ENCODE results near the gene MSH3. TPM values are rescaled to one million over a fixed set of nuclear protein-coding genes. Genes with fewer than 3 reads are reported as not detected.

Gene MSH3
- total and polyA plus RNA-seq, 2 of the 8 experiments (the other 6 are each of a cell fraction or from before 2014, with no cell fraction given): 3.6 to 22.6 TPM

DNA sequence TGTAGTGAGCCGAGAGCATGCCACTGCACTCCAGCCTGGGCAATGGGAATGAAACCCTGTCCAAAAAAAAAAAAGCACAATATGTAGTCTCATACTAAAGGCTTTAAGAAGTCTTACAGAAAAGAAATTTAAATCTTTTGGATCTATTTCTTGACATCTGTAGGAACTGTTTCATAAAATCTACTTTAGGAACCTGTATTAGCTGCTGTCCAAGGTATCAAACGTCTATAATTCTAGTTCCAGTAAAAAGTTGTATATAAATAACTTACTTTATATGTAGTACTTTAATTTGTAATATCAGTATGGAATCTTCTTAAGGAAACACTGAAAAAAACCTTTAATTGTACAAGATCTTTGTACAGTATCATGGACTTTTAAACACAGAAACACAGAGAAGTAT, 199.0 kb downstream of the MSH3 start:
- peaks cover 0 to 30% (median 0%) of the 10 kb centered on the region in 4 experiments; a peak in 2 of 8 replicates for H3K36me3 ChIP-seq (ENCODE audit: control insufficient read depth in 2 of 4, insufficient read depth in 4 of 4, low read length in 3 of 4)
- no peak overlapping the region for H3K4me2 ChIP-seq (ENCODE audit: insufficient read depth in 1 of 2, low read depth in 2 of 2, low read length in 2 of 2)
- H3K4me1 ChIP-seq (replicated peaks in 1 of 4; ENCODE audit: control insufficient read depth in 3 of 4, insufficient read depth in 4 of 4, low read length in 3 of 4): 0 out of 7 replicates have a peak, but pooled peaks cover 0 to 2% (median 0%) of the 10 kb centered on the region in 4 experiments
- no peak overlapping the region for H2BK20ac ChIP-seq (ENCODE audit: low read length)
- no peak overlapping the region for H3K14ac ChIP-seq (ENCODE audit: insufficient read length)
- H3K27ac ChIP-seq (ENCODE audit: low read depth, low read length): no peak overlapping the region
- no peak overlapping the region for H2BK15ac ChIP-seq (ENCODE audit: low read length)
- no peak overlapping the region for H3K18ac ChIP-seq (ENCODE audit: extremely low read depth, low read length)
- no peak overlapping the region for H3K4ac ChIP-seq (replicated peaks; ENCODE audit: insufficient read length, low read depth, low read length)
- no peak overlapping the region for H2BK120ac ChIP-seq (replicated peaks; ENCODE audit: low read depth, low read length)
- H2AK5ac ChIP-seq (ENCODE audit: low read depth, low read length): no peak overlapping the region
- H3K27me3 ChIP-seq (replicated peaks in 1 of 4; ENCODE audit: control insufficient read depth in 3 of 4, extremely low read depth in 1 of 4, insufficient read depth in 3 of 4, low read length in 3 of 4): no peaks in the 10 kb centered on the region
- DNase-seq (ENCODE audit: low read depth in 1 of 2, low spot score in 2 of 2) (no peak), FAIRE-seq (no peak)
- H4K91ac ChIP-seq (replicated peaks; ENCODE audit: insufficient read length, low read length): no peak overlapping the region
- H4K20me1 ChIP-seq (replicated peaks in 1 of 2; ENCODE audit: control insufficient read depth in 1 of 2, insufficient read depth in 2 of 2, low read length in 2 of 2): no peaks in the 10 kb centered on the region
- H3K23me2 ChIP-seq (ENCODE audit: low read depth, low read length): no peaks in the 10 kb centered on the region
- no peak overlapping the region for H3K56ac ChIP-seq (replicated peaks; ENCODE audit: insufficient read length, low read depth, low read length)
- no peak overlapping the region for H3K4me3 ChIP-seq (ENCODE audit: extremely low read depth in 1 of 4, insufficient read depth in 2 of 4, low read depth in 3 of 4, low read length in 4 of 4)
- H4K5ac ChIP-seq (ENCODE audit: insufficient read length, low read depth, low read length): no peak overlapping the region
- no peaks in the 10 kb centered on the region for H3K79me1 ChIP-seq (ENCODE audit: low read depth, low read length)
- POLR2A ChIA-PET (ENCODE audit: partially characterized antibody): no interaction called here
- H3K79me2 ChIP-seq (ENCODE audit: control insufficient read depth in 1 of 2, insufficient read depth in 2 of 2, low read length in 2 of 2): no peaks in the 10 kb centered on the region
- no peak overlapping the region for H4K8ac ChIP-seq (ENCODE audit: extremely low read depth, insufficient read depth, low read length)
- CTCF ChIA-PET (ENCODE audit: partially characterized antibody): no interaction called here
- H3K23ac ChIP-seq (ENCODE audit: insufficient read length): no peak overlapping the region
- H3K9ac ChIP-seq (replicated peaks in 1 of 4; ENCODE audit: extremely low read depth in 1 of 4, low read depth in 3 of 4, low read length in 3 of 4): no peak overlapping the region
- H3K9me3 ChIP-seq (ENCODE audit: insufficient read depth in 2 of 2, low read depth in 1 of 2, low read length in 1 of 2): peaks cover 18 to 23% of the 10 kb centered on the region in 2 experiments
- no peak overlapping the region for H2BK5ac ChIP-seq (ENCODE audit: low read depth, low read length)
- H2BK12ac ChIP-seq (ENCODE audit: low read depth, low read length): no peak overlapping the region
- 84% methylated on average over 2 of the region's 2 CpGs; no CpG with 5 or more reads in 1 of the 2 experiments for whole genome bisulfite sequencing, 2 experiments (ENCODE audit: extremely low coverage in 1 of 2, insufficient coverage in 1 of 2, insufficient read length in 1 of 2, insufficient replicate concordance in 2 of 2, low coverage in 1 of 2, low lambda C conversion rate in 2 of 2, missing lambda C conversion rate in 1 of 2)
- H2AFZ ChIP-seq (ENCODE audit: low read length): no peak overlapping the region
- TF ChIP-seq GTF2F1 (IDR thresholded peaks at IDR 0.05; ENCODE audit: borderline replicate concordance, low read depth, low read length): no peak
- no peak for TF ChIP-seq ASH2L (IDR thresholded peaks at IDR 0.05; ENCODE audit: low read length)
- no peak for TF ChIP-seq NRF1 (IDR thresholded peaks at IDR 0.05; ENCODE audit: low read depth, low read length)
- no peak for TF ChIP-seq E2F6 (IDR thresholded peaks at IDR 0.05)
- TF ChIP-seq TBP (IDR thresholded peaks at IDR 0.05; ENCODE audit: low read depth, low read length): no peak
- TF ChIP-seq BCL11A (IDR thresholded peaks at IDR 0.05; ENCODE audit: low read depth in 2 of 2, low read length in 2 of 2): no peak
- no peak for TF ChIP-seq POLR2AphosphoS5 (IDR thresholded peaks at IDR 0.05; ENCODE audit: low read depth, low read length)
- TF ChIP-seq KDM4A (IDR thresholded peaks at IDR 0.05; ENCODE audit: low read depth, low read length, severe bottlenecking): no peak
- TF ChIP-seq NANOG (IDR thresholded peaks at IDR 0.05; ENCODE audit: insufficient read depth, low read depth, low read length, poor library complexity, severe bottlenecking): no peak
- no peak for TF ChIP-seq SP2 (IDR thresholded peaks at IDR 0.05; ENCODE audit: low read length)
- TF ChIP-seq, protein P1, sequence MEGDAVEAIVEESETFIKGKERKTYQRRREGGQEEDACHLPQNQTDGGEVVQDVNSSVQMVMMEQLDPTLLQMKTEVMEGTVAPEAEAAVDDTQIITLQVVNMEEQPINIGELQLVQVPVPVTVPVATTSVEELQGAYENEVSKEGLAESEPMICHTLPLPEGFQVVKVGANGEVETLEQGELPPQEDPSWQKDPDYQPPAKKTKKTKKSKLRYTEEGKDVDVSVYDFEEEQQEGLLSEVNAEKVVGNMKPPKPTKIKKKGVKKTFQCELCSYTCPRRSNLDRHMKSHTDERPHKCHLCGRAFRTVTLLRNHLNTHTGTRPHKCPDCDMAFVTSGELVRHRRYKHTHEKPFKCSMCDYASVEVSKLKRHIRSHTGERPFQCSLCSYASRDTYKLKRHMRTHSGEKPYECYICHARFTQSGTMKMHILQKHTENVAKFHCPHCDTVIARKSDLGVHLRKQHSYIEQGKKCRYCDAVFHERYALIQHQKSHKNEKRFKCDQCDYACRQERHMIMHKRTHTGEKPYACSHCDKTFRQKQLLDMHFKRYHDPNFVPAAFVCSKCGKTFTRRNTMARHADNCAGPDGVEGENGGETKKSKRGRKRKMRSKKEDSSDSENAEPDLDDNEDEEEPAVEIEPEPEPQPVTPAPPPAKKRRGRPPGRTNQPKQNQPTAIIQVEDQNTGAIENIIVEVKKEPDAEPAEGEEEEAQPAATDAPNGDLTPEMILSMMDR (IDR thresholded peaks at IDR 0.05; ENCODE audit: control extremely low read depth in 1 of 3, insufficient read depth in 1 of 3, low read depth in 1 of 3, low read length in 3 of 3): no peak

Measured in H1 (cell line).